ENCODE data around the gene NKX2-1. TPM values are rescaled to one million over a fixed set of nuclear protein-coding genes. Genes with fewer than 3 reads are reported as not detected.
A peak's percentile ranks its signal among the peaks of the same experiment; 100 is the strongest.

NKX2-1 gene
- polyA plus RNA-seq, 1 of the 3 experiments (the other 2 are of a cell fraction) = not detected

DNA sequence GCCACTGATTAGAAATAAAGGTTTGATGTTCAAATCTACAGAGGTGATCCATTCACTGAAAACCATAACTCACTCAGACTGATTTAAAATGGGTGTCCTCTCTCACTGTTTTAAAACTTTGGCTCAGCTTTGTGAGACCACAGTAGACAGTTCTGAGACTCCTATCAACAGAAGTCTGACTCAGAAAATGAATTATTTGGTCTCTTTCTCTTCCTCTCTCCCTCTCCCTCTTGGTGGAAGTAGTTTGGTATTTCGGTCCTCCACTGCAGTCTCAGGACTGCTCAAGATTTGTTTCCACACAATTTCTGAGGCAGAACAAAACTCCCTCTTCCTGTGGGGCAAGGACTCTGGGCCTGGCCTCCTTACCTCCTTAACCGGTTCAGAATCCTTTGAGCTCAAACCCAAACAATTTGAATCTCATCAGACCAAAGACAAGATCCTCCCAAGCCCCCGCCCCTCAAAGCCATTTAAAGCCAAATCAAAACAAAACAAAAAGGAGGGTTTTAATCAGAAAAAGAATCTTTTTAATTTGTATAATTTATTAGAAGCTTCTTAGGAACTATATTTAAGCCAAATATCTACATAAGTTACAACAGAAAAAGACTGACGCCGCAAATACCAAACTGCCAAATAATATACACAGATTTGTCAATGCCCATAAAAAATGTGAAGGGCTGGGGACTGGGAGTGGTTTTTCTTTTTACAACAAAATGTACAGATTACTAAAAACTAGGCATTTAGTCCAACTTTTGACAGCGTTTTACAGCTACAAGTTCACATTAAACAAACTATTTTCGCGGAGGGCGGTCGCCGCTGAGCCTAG lies 3.9 kb downstream of the NKX2-1 start:
- Histone ChIP-seq H4K20me1 (ENCODE audit: insufficient read depth) (no peaks in the 10 kb centered on the region), H3F3A (replicated peaks; ENCODE audit: insufficient read depth) (no peaks in the 10 kb centered on the region), H3K4me3 (ENCODE audit: low read depth in 2 of 2, low read length in 1 of 2) (no peak overlapping the region), H2AFZ (ENCODE audit: low read depth) (no peak overlapping the region), H3K9me2 (no peaks in the 10 kb centered on the region), H3K9ac (no peak overlapping the region), H3K9me3 (no peaks in the 10 kb centered on the region), H3K27me3 (ENCODE audit: insufficient read depth) (peaks cover 94% of the 10 kb centered on the region), H3K79me2 (ENCODE audit: insufficient read depth) (no peaks in the 10 kb centered on the region), H3K4me1 (ENCODE audit: control insufficient read depth in 1 of 2, insufficient read depth in 2 of 2, low read depth in 1 of 2, low read length in 1 of 2) (peaks cover 0 to 5% of the 10 kb centered on the region in 2 experiments; a peak in 1 of 4 replicates), H3K4me2 (no peak overlapping the region), H3K36me3 (replicated peaks in 1 of 2; ENCODE audit: control insufficient read depth in 1 of 2, insufficient read depth in 2 of 2, low read length in 1 of 2) (no peaks in the 10 kb centered on the region), H3K27ac (ENCODE audit: low read depth in 2 of 2, low read length in 1 of 2) (no peak overlapping the region)
- peak; percentile 9 for DNase-seq
- ChIA-PET CTCF (interaction anchor here (0.7 to 1.0 kb wide), 2 partner anchors 8 to 10 kb away, joined by 3 read pairs; no protein-coding TSS in a partner anchor), POLR2A (no interaction called here)
- WGBS (ENCODE audit: low lambda C conversion rate) = 17% methylated on average over 11 of the region's 11 CpGs
- TF ChIP-seq GABPA (IDR thresholded peaks at IDR 0.05; ENCODE audit: low read depth) = no peak
- TF ChIP-seq TEAD4 (IDR thresholded peaks at IDR 0.05; ENCODE audit: borderline replicate concordance, insufficient read depth) = no peak
- TF ChIP-seq POLR2AphosphoS5 (IDR thresholded peaks at IDR 0.05; ENCODE audit: low read depth, low read length) = no peak
- TF ChIP-seq YY1 (IDR thresholded peaks at IDR 0.05; ENCODE audit: low read depth) = no peak
- no peak for TF ChIP-seq SMC3 (IDR thresholded peaks at IDR 0.05; ENCODE audit: low read depth, low read length)

DNA sequence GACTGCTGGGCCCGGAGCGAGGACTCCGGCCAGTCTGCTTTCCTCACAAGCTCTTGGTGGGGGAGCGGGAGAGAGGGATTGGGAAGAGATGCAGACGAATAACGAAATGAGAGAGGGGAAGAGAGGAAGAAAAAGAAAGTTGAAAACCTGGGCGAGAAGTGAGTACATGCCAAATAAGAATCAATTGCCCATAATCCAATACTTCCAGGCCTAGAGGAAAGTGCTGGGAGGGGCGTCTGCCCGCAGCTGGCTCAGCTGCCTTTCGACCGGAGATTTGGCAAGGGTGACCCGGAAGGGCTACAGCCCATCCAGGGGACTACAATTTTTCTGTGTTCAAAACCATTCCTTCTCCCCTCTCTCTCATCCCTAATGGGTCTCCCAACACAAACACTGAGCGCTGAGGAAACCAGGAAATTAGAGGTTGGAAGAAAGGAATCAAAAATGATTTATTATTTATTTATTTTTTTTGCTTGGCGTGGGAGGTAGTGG lies 4.9 kb downstream of the NKX2-1 start:
- Histone ChIP-seq H3K36me3 (replicated peaks in 1 of 2; ENCODE audit: control insufficient read depth in 1 of 2, insufficient read depth in 2 of 2, low read length in 1 of 2) (no peaks in the 10 kb centered on the region), H3K9me2 (no peaks in the 10 kb centered on the region), H3K4me1 (ENCODE audit: control insufficient read depth in 1 of 2, insufficient read depth in 2 of 2, low read depth in 1 of 2, low read length in 1 of 2) (no peaks in the 10 kb centered on the region), H3K9ac (no peak overlapping the region), H3K27me3 (ENCODE audit: insufficient read depth) (peaks cover 94% of the 10 kb centered on the region), H3K4me2 (no peak overlapping the region), H2AFZ (ENCODE audit: low read depth) (no peak overlapping the region), H3F3A (replicated peaks; ENCODE audit: insufficient read depth) (no peaks in the 10 kb centered on the region), H3K27ac (ENCODE audit: low read depth in 2 of 2, low read length in 1 of 2) (no peak overlapping the region), H3K79me2 (ENCODE audit: insufficient read depth) (no peaks in the 10 kb centered on the region), H3K9me3 (no peaks in the 10 kb centered on the region), H3K4me3 (ENCODE audit: low read depth in 2 of 2, low read length in 1 of 2) (no peak overlapping the region), H4K20me1 (ENCODE audit: insufficient read depth) (no peaks in the 10 kb centered on the region)
- peak; percentile 13 for DNase-seq
- CTCF ChIA-PET = interaction anchor here (0.6 to 0.9 kb wide), 2 partner anchors 11 to 13 kb away, joined by 3 read pairs; no protein-coding TSS in a partner anchor
- 7% methylated on average over 14 of the region's 14 CpGs for WGBS (ENCODE audit: low lambda C conversion rate)
- POLR2A ChIA-PET = no interaction called here
- no peak for TF ChIP-seq MEF2A (IDR thresholded peaks at IDR 0.05; ENCODE audit: borderline replicate concordance, low read depth)
- TF ChIP-seq EP300 (IDR thresholded peaks at IDR 0.05; ENCODE audit: borderline replicate concordance in 1 of 2, low read depth in 1 of 2, low read length in 1 of 2) = no peak
- no peak for TF ChIP-seq NFIC (IDR thresholded peaks at IDR 0.05; ENCODE audit: borderline replicate concordance)
- TF ChIP-seq SMC3 (IDR thresholded peaks at IDR 0.05; ENCODE audit: low read depth, low read length) = no peak
- no peak for TF ChIP-seq ELF1 (IDR thresholded peaks at IDR 0.05)
- TF ChIP-seq RFX5 (IDR thresholded peaks at IDR 0.05; ENCODE audit: low read length) = no peak
- TF ChIP-seq, protein P1, sequence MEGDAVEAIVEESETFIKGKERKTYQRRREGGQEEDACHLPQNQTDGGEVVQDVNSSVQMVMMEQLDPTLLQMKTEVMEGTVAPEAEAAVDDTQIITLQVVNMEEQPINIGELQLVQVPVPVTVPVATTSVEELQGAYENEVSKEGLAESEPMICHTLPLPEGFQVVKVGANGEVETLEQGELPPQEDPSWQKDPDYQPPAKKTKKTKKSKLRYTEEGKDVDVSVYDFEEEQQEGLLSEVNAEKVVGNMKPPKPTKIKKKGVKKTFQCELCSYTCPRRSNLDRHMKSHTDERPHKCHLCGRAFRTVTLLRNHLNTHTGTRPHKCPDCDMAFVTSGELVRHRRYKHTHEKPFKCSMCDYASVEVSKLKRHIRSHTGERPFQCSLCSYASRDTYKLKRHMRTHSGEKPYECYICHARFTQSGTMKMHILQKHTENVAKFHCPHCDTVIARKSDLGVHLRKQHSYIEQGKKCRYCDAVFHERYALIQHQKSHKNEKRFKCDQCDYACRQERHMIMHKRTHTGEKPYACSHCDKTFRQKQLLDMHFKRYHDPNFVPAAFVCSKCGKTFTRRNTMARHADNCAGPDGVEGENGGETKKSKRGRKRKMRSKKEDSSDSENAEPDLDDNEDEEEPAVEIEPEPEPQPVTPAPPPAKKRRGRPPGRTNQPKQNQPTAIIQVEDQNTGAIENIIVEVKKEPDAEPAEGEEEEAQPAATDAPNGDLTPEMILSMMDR (IDR thresholded peaks at IDR 0.05) = no peak
- TF ChIP-seq, protein P2, sequence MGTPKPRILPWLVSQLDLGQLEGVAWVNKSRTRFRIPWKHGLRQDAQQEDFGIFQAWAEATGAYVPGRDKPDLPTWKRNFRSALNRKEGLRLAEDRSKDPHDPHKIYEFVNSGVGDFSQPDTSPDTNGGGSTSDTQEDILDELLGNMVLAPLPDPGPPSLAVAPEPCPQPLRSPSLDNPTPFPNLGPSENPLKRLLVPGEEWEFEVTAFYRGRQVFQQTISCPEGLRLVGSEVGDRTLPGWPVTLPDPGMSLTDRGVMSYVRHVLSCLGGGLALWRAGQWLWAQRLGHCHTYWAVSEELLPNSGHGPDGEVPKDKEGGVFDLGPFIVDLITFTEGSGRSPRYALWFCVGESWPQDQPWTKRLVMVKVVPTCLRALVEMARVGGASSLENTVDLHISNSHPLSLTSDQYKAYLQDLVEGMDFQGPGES (IDR thresholded peaks at IDR 0.05; ENCODE audit: low read depth, low read length) = no peak
- TF ChIP-seq, protein P3, sequence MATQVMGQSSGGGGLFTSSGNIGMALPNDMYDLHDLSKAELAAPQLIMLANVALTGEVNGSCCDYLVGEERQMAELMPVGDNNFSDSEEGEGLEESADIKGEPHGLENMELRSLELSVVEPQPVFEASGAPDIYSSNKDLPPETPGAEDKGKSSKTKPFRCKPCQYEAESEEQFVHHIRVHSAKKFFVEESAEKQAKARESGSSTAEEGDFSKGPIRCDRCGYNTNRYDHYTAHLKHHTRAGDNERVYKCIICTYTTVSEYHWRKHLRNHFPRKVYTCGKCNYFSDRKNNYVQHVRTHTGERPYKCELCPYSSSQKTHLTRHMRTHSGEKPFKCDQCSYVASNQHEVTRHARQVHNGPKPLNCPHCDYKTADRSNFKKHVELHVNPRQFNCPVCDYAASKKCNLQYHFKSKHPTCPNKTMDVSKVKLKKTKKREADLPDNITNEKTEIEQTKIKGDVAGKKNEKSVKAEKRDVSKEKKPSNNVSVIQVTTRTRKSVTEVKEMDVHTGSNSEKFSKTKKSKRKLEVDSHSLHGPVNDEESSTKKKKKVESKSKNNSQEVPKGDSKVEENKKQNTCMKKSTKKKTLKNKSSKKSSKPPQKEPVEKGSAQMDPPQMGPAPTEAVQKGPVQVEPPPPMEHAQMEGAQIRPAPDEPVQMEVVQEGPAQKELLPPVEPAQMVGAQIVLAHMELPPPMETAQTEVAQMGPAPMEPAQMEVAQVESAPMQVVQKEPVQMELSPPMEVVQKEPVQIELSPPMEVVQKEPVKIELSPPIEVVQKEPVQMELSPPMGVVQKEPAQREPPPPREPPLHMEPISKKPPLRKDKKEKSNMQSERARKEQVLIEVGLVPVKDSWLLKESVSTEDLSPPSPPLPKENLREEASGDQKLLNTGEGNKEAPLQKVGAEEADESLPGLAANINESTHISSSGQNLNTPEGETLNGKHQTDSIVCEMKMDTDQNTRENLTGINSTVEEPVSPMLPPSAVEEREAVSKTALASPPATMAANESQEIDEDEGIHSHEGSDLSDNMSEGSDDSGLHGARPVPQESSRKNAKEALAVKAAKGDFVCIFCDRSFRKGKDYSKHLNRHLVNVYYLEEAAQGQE (IDR thresholded peaks at IDR 0.05; ENCODE audit: low read depth, low read length) = no peak
- TF ChIP-seq NRF1 (IDR thresholded peaks at IDR 0.05; ENCODE audit: low read depth, low read length) = no peak
- TF ChIP-seq POLR2AphosphoS5 (IDR thresholded peaks at IDR 0.05; ENCODE audit: low read depth, low read length) = no peak
- TF ChIP-seq, protein P4, sequence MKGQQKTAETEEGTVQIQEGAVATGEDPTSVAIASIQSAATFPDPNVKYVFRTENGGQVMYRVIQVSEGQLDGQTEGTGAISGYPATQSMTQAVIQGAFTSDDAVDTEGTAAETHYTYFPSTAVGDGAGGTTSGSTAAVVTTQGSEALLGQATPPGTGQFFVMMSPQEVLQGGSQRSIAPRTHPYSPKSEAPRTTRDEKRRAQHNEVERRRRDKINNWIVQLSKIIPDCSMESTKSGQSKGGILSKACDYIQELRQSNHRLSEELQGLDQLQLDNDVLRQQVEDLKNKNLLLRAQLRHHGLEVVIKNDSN (IDR thresholded peaks at IDR 0.05; ENCODE audit: borderline replicate concordance, low read depth) = no peak
- TF ChIP-seq TCF12 (IDR thresholded peaks at IDR 0.05) = no peak
- no peak for TF ChIP-seq FOSL2 (IDR thresholded peaks at IDR 0.05; ENCODE audit: borderline replicate concordance, low read depth)
- TF ChIP-seq MXI1 (IDR thresholded peaks at IDR 0.05; ENCODE audit: low read depth, low read length) = no peak
- no peak for TF ChIP-seq GATA2 (CRISPR knock-in tag; IDR thresholded peaks at IDR 0.05)
- no peak for TF ChIP-seq SIN3A (IDR thresholded peaks at IDR 0.05; ENCODE audit: borderline replicate concordance, low read depth, low read length)

Measured in SK-N-SH (cell line).